Measurements from ENCODE around the gene H6PD.

H6PD gene

DNA sequence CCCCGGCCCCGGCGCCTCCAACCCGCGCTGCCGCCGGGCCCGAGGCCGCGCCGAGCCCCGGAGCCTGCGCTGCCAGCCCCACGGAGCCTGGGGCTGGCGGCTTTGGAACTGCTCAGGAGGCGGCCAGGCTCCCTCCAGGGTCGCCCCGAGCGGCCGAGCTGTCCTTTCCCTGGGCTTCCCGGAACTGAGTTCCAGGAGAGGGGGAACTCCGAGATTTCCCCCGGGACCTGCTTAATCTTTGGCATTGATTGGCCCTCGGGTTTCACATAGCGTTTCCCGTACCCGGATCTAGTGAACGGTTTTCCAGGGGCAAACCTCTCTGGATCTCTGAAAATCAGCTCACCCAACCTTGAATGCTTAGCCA lies 504 bp downstream of the H6PD start:
- DNase-seq, result peak; percentile 56
- no peaks in the 10 kb centered on the region for H3K27me3 ChIP-seq
- H3K4me1 ChIP-seq, result no peaks in the 10 kb centered on the region
- H3K9me3 ChIP-seq, result no peaks in the 10 kb centered on the region
- TF ChIP-seq, protein P1, sequence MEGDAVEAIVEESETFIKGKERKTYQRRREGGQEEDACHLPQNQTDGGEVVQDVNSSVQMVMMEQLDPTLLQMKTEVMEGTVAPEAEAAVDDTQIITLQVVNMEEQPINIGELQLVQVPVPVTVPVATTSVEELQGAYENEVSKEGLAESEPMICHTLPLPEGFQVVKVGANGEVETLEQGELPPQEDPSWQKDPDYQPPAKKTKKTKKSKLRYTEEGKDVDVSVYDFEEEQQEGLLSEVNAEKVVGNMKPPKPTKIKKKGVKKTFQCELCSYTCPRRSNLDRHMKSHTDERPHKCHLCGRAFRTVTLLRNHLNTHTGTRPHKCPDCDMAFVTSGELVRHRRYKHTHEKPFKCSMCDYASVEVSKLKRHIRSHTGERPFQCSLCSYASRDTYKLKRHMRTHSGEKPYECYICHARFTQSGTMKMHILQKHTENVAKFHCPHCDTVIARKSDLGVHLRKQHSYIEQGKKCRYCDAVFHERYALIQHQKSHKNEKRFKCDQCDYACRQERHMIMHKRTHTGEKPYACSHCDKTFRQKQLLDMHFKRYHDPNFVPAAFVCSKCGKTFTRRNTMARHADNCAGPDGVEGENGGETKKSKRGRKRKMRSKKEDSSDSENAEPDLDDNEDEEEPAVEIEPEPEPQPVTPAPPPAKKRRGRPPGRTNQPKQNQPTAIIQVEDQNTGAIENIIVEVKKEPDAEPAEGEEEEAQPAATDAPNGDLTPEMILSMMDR (IDR thresholded peaks at IDR 0.05; ENCODE audit: low read depth, low read length), result no peak
- H3K36me3 ChIP-seq, result no peaks in the 10 kb centered on the region
- peak overlapping the region; percentile 59 for H3K4me3 ChIP-seq (ENCODE audit: low read depth, low read length)

DNA sequence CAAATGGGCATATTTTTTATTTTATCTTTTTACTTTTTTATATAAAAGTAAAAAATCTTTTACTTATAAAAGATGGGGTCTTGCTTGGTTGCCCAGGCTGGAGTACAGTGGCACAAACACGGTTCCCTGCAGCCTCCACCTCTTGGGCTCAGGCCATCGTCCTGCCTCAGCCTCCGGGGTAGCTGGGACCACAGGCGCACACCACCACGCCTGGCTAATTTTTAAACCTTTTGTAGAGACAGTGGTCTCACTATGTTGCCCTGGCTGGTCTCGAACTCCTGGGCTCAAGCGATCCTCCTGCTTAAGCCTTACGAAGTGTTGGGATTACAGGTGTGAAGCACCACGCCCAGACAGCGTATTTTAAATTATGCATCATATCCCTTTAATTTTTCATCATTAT lies 986 bp downstream of the H6PD start:
- H3K9me3 ChIP-seq, result no peaks in the 10 kb centered on the region
- DNase-seq, result no peak
- H3K36me3 ChIP-seq, result no peaks in the 10 kb centered on the region
- H3K27me3 ChIP-seq, result no peaks in the 10 kb centered on the region
- H3K4me1 ChIP-seq, result no peaks in the 10 kb centered on the region
- peak overlapping the region; percentile 59 for H3K4me3 ChIP-seq (ENCODE audit: low read depth, low read length)
- TF ChIP-seq, protein P1 (IDR thresholded peaks at IDR 0.05; ENCODE audit: low read depth, low read length), result no peak

DNA sequence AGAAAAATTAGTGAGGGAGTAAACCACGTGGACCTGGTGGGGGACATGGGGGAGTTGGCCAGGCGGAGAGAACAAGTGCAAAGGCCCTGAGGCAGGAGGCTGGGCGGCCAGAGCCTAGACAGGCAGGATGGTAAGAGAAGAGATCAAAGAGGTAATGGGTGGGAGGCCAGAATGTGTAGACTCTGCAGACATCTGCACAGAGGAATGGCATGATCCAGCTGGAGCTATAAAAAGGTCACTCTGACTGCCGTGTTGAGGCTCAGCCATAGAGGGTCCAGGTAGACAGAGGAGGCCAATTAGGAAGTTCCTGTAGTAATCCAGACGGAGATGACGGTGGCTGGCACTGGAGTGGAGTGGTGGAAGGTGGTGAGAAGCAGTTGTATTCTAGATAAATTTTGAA lies 3.6 kb downstream of the H6PD start:
- no peaks in the 10 kb centered on the region for H3K36me3 ChIP-seq
- DNase-seq, result no peak

DNA sequence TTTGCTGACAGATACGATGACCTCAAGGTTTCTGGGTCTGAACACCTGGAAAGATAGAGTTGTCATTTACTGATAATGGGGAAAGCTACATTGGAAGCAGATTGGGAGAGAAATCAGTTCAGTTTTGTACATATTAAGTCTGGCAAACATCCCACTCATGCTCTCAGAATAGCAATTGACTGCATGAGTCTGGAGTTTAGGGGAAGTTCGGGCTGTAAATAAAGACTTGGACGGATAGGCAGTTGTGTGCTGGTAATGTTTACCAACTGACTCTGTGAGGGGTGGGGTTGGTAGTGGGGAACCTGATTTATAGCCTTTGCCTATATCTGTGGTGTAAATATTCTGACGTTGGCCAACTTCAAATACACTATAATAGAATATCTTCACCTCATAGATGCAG lies 4.0 kb downstream of the H6PD start:
- H3K9me3 ChIP-seq, result no peaks in the 10 kb centered on the region
- H3K4me3 ChIP-seq (ENCODE audit: low read depth, low read length), result no peak overlapping the region
- no peak for DNase-seq
- no peaks in the 10 kb centered on the region for H3K27me3 ChIP-seq
- H3K4me1 ChIP-seq, result no peaks in the 10 kb centered on the region
- no peaks in the 10 kb centered on the region for H3K36me3 ChIP-seq
- TF ChIP-seq, protein P1 (IDR thresholded peaks at IDR 0.05; ENCODE audit: low read depth, low read length), result no peak

More for the DNA sequence above, 3.6 kb downstream of the H6PD start:
- Histone ChIP-seq H3K4me1 (no peaks in the 10 kb centered on the region), H3K9me3 (no peaks in the 10 kb centered on the region), H3K27me3 (no peaks in the 10 kb centered on the region), H3K4me3 (ENCODE audit: low read depth, low read length) (no peak overlapping the region)
- TF ChIP-seq, protein P1 (IDR thresholded peaks at IDR 0.05; ENCODE audit: low read depth, low read length), result no peak

DNA sequence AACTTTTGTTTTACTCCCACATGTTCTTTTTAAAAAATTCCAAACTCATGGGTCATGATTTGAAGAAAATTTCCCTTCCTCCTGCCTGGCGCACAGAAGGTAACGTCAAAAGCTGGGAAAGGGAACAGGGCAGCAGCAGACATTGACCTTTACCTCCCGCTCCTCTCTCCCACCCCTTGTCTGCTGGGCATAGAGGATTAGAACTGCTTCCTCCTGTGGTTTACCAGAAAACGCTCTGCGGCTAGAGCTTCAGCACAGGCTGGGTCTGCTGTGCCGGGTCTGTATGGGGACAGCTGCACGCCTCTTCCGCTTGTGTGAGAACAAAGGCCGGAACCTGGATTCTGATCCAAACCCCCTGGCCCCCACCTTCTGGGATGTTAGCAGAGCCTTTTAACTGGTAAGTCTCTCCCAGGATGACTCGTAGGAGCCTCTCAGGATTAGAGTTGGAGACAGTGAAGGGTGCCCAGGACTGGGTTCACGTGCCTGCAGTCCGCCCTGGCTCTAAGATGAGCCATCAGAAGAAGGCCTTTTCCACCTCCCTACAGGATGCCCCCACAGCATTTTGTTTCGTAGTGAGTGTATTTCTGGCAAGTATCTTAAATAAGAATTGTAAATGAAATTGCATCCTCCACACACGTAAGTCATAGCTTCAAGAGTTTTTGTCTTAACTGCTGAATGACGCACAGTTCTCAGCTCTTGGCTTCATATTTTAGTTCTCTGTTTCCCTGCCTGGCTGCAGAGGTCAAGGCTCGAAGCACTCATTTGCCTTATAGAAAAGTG lies 5.2 kb downstream of the H6PD start:
- no peak for DNase-seq
- H3K36me3 ChIP-seq, result no peaks in the 10 kb centered on the region
- no peaks in the 10 kb centered on the region for H3K27me3 ChIP-seq
- no peak overlapping the region for H3K4me3 ChIP-seq (ENCODE audit: low read depth, low read length)
- no peaks in the 10 kb centered on the region for H3K4me1 ChIP-seq
- H3K9me3 ChIP-seq, result no peaks in the 10 kb centered on the region
- TF ChIP-seq, protein P1 (IDR thresholded peaks at IDR 0.05; ENCODE audit: low read depth, low read length), result no peak
